GM18526 (cell line): Measurements from ENCODE around the gene KCNQ1OT1.

Experiments
- POLR2A ChIP-seq: IDR thresholded peaks from 3 replicates; pipeline ENCODE4 v1.6.1; 2011; ENCODE audit not compliant: insufficient read length; ENCODE audit errors: extremely low read depth

Gene KCNQ1OT1

DNA sequence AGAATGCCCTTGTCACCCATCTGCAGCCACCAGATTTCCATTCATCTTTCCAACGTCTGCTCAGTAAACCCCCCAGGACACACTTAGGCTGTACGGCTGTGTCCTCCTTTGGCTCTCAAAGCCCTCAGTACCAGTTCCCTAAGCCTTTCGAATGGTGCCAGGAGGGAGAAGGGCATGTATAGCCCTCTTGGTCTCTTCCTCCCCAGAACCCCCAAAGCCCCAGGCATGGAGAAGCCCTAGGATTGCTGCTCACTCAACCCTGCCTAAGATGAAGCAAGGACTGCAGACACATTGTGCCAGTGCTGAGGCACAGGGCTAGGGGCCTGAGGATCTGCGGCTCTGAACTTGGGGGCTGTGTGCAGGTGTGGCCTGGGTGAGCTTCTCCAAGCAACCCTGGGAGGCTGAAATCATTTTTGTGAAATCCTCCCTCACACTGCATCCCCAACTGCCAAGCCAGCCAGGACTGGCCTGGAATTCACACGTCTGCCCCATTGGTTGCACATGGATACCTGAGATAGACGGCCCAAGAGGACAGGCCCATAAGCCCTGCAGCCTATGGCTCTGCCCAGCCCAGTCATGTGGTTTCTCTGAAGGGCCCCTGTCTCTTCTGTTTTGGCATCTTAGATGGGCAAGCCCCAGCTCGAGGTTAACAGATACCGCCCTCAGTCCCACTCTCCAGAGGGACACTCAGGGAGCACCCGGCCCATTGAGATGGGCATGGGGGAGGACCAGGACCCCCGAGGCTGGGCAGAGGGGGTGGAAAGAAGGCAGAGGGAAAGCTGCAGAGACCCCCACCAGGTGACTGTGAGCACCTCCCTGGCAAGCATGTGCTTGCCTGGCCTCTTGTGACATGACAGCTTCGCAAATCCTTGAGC lies 34.0 kb downstream of the KCNQ1OT1 start:
- no peak for TF ChIP-seq POLR2A

DNA sequence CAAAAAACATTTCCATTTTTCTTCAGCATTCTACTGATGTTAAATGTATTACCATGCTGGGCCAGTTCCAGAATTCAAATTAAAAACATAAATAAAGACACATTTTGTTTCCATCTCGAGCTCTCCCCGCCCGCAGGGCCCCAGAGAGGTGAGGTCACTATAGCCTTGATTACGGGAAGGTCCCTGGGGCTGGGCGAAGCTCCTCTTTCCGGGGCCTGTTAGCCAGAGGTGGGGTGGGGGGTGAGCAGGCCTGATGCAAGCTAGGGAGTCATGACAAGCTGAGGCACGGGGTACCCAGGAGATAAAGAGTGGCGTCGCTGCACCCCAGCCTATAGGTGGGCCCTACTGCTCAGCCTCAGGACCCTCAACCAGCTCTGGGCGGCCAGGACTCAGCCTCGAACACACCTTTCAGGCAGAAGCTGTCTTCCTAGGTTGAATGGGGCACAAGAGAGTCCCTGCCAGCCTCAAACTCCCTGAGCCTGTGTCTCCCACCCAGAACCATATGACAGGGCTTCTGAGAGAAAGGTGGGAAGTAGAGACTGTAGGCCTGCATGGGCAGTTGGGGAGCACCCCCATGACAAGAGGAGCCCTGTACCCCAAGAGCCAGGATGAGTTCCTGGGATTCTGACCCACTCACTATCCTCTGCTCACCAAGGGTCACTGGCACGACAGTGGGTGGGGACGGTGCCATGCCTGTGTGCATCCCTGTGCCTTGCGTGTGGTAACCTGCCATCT lies 34.8 kb downstream of the KCNQ1OT1 start:
- no peak for TF ChIP-seq POLR2A

DNA sequence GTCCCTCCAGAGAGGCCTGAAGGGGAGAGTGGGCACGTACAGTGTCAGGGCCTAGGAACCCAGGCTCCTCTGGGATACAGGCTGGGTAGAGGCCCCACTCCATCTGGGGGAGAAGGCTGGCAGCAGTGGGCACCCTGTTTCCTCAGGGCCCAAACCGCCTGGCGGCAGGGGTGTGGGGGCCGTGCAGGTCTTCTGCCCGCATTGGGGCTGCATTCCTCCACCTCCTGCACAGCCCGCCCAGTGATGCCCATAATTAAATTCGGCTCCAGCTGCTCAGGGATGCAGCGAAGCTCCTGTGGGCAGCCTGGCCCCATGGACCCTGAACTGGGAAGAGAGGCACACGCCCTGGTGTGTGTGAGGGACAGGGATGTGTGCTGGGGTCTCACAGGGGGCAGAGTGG lies 35.4 kb downstream of the KCNQ1OT1 start:
- TF ChIP-seq POLR2A = no peak

DNA sequence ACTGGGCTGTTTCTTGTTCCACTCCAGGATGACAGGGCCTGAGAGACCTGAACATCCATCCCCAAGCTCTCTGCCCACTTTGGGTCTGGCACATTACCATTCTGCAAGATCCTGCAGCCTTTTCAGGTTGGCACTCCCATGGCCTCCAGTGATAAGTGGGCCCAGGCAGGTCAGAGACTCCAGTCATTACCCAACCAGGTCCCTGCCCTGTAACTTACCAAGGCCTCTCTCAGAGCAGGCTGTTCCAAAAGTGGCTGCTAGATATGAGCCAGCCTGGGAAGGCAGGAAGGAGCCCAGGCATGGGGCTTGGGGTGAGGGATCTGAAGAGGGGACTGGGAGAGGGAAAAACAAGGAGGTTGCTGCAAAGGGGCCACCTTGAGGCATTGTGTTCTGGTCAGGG lies 35.9 kb downstream of the KCNQ1OT1 start:
- TF ChIP-seq POLR2A = no peak

DNA sequence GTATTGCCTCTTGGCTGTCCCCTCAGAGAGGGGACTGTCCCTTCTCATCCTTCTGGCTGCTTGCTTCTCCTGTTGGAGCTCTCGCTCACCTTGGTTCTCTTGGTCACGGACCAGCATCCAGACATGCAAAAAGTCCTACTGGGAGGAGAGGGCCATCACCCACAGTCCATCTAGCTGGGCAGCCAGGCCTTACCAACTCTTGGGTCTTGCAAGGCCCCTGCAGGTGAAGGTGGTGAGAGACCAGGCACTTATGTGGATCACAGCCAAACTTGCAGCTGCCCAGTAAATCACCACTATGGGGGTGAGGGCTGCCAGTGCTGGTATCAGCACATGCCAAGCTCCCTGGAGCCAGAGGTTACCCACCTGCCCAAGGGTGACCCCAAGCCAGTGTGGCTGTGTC lies 36.3 kb downstream of the KCNQ1OT1 start:
- TF ChIP-seq POLR2A = no peak

DNA sequence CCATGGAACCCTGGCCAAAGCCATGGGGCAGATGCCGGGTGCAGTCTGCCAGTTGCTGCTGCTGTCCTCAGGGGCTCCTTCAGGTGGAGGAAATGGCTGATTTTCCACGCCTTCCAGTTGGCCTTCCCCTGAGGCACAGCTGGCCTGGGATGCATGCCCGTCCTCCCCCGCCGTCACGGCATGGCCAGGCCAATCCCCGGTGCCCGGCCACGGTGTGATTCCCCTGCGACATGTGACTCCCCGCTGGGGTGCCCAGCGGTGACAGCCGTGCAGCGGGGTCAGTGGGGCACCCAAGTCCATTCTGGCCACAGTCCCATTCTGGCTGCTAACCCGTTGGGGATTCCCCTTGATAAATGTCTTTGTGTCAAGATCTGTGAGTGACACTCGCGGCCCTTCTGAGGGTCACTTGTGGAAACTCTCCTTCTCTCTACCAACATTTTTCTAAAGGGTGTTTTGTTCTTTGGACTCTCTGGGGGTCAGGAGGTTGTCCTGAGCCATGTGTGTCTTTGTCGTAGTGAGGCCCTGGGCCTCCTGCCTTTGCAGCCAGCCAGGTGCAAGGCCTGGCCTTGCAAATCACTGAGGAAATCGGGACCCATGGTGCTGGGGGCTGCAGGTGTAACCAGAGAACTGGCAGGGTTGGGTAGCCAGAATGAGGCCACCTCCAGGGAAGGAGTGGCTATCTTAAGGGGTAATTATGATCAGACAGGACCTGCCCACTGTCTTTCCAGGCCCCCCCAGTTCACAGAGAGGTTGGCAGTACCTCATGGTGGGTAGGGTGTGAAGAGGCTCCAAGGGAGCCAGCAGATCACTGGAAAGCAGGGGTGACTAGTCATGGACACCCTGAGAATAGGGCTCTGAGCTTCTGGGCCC lies 37.1 kb downstream of the KCNQ1OT1 start:
- no peak for TF ChIP-seq POLR2A

DNA sequence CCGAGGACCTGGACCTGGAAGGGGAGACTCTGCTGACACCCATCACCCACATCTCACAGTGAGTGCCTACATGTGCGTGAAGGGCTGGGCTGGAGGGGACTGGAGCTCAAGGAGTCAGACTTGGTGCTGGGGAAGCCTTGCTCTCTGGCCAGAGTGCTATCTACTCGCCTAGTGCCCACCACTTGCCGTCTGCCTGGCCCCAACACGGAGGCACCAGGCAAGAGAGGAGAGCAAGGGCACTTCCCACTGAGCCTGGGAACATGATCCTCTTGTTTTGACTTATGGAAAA lies 37.8 kb downstream of the KCNQ1OT1 start:
- TF ChIP-seq POLR2A = no peak

DNA sequence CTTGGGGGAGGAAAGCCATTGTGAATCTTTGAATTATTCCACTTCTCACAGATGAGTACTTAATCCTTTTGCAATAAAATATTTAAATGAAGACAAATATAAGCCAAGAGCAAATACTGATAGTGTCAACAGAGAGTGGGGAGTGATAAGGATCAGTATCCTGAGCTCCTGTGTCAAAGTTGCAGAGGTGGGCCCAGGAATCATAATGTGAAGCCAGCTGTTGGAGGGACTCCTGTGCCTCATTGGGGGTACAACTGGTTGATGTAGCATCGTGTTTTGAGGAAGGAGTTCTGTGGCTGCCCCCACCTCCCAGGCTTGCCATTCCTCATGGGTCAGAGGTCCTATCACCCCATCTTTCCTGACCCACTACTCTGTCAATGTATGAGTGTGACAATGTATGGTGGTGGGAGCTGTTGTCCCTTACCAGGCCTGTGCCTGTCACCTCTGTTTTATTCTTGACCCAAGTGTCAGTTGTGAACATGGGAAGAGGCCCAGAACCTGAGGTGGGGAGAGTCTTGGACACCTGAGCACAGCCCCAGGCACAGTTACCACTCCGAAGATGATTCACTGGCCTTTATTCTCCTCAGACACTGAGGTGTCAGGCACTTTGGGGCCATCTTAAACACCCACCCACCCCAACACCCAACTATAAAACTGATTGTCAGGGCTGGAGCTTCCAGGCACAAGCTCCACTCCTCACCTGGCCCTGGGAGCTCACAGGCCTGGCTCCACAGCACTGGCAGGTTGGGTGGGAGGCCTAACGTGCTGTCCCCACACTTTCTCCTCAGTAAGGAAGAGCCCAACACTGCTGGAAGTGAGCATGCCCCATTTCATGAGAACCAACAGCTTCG lies 38.4 kb downstream of the KCNQ1OT1 start:
- no peak for TF ChIP-seq POLR2A

DNA sequence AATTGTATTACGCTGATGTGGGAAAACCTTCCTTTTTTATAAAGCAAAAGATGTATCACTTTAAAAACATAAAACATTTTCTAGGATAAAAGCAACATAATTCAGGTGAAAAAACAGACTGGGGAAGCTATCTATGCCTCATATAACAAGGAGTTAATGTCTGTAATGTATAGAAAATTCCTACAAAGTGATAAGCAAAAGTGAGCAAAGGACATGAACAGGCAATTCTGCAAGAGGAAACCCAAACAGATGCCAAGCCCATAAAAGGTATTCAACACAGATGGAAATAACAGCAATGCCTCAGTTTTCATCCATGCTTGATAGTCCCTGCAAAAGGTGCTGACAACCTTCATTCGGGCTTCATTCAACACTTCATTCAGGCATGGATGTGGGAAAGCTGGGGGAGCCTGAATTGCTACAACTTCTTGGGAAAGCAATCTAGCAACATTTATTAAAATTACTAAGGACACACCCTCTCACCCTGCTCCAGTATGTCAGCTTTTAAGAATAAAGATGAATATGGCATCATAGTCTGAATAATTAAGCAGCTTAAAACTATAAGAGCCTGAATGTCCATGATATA lies 39.3 kb downstream of the KCNQ1OT1 start:
- no peak for TF ChIP-seq POLR2A

DNA sequence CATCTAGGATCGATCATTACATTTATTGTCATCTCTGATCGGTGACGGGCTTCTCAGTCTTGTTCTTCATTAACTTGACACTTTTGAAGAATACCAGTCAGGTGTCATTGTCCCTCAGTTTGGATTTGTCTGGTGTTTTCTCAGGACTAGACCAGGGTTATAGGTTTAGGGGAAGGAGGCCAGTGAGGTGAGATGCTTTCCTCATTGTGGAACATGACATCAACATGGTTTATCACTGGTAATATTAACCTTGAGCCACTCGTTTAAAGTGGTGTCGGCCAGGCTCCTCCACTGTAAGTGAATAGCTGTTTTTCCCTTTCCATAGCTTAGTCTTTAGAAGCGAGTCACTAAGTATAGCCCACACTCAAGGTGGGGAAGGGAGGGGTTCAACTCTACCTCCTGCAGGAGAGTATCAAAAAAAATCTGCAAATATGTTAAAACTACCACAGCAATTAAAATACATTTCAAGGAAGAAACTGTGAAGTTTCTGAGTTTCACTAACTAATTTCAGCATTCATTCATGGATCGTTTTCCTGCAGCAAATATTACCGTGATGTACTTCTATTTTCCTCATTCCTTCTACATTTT lies 42.0 kb downstream of the KCNQ1OT1 start:
- no peak for TF ChIP-seq POLR2A

DNA sequence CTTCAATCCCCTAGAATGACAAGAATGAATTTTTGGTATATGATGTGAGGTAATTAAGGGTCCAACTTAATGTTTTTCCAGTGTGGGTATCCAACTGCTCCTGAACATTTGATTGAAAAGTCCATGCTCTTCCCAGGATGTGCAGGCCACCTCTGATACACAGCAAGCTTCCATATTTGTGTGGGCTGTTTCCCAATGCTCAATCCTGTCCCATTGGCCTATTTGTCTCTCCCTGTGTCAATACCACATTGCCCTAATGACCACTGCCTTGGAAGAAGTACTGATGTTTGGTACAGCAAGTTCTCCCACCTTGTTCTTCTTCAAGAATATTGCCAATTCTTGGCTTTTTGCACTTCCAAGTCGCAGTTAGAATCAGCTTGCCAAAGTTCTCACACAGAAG lies 42.9 kb downstream of the KCNQ1OT1 start:
- no peak for TF ChIP-seq POLR2A

DNA sequence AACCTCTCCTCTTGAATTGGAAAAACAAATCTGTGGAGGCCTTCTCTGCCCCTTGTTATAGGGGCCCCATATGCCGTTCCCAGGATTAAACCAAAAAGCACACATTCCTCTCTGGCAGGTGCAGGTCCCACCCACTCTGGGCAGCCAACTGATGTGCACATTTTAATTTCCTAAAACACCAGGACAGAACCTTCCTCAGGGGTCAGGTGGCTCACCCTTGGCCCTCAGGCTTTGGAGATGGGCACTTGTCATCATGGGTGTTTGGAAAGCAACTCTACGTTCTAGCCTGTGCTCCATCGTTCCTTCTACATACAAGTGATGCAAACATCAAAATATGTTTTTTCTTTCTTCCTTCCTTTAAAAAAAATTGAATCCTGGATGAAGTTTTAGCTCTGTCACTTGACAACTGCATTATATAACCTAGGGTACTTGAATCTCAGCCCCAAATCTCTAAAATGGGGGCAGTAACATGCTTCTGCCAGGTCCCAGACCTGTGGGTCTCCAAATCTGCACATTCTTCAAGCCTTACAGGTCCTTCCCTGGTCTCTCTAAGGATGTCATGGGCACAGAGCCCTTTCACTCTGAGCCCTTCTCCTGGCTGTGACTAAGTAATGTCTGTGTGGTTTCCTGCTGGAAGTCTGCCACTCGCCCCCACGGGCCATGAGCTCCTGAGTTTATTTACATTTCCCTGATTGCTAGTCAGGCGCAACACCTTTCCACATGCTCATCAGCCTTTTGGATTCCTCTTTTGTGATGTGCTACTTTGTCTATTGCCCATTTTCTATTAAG lies 43.8 kb downstream of the KCNQ1OT1 start:
- no peak for TF ChIP-seq POLR2A

DNA sequence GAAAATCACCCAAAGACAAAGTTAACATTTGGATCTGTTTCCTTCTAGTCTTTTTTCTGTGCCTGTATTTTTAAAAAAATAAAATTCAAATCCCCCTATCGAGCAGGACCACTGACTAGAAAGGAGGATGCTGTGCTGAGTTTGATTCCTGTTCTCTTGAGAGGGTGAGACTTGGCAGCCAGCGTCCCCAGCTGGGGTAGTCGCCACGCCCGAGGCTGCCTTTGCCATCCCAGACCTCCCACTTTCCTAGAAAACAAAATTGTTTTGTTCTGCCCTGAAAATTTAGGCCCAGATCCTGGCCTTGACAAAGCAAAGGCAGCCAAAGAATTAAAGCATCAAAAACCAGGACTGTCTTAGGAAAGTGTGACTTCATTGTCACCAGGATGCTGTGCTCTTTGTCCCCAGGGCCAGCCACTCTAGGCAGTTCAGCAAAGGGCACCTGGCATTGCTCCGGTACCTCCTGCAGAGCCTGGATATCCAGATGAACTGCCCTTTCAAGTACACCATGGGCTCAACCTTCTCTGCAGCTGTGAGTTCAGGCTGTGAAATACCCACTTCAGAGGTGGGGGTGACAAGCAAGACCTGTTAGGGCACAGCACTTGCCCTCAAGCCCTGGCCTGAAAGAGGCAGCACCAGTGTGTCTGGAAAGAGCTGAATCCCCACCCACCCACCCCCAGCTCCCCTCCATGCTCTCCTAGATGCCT lies 44.6 kb downstream of the KCNQ1OT1 start:
- TF ChIP-seq POLR2A = no peak
